HG03469 (cell line): Measurements from ENCODE around the gene DDX49.
"Not testable (repeated sequence)": the region's sequence is repeated elsewhere in the genome, so short reads cannot be mapped to it uniquely, and the experiment has no call there.

ENCODE experiments used
- ATAC-seq: cut with Tn5 transposase; IDR thresholded peaks from one replicate; pipeline ENCODE4 v1.9.1; 2021; ENCODE audit warnings: mild to moderate bottlenecking, moderate library complexity, moderate number of reproducible peaks; ENCODE audit not compliant: unreplicated experiment

Gene DDX49

GRCh38 chr19:18940769-18941627, 21.5 kb downstream of the DDX49 start, which contains the start of gene HOMER3:
Gene HOMER3 (minus strand): TSS chr19:18941217. CDS start chr19:18938982, 2,235 bp downstream.
- no peak for ATAC-seq

- no peak for ATAC-seq
Observed at GRCh38 chr19:18941628-18942354, 22.3 kb downstream of the DDX49 start.

GRCh38 chr19:18942692-18943091, 23.2 kb downstream of the DDX49 start:
- ATAC-seq, result no peak

GRCh38 chr19:18943465-18943864, 23.9 kb downstream of the DDX49 start:
- no peak for ATAC-seq

GRCh38 chr19:18945297-18945696, 25.8 kb downstream of the DDX49 start:
- ATAC-seq, result no peak

GRCh38 chr19:18946335-18946734, 26.8 kb downstream of the DDX49 start:
- ATAC-seq, result no peak

GRCh38 chr19:18946918-18947317, 27.4 kb downstream of the DDX49 start:
- ATAC-seq, result no peak

- no peak for ATAC-seq
Observed at GRCh38 chr19:18948075-18948975, 28.8 kb downstream of the DDX49 start.

GRCh38 chr19:18948976-18949356, 29.5 kb downstream of the DDX49 start:
- no peak for ATAC-seq

- no peak for ATAC-seq
Observed at GRCh38 chr19:18949858-18950257, 30.3 kb downstream of the DDX49 start.

- no peak for ATAC-seq
Observed at GRCh38 chr19:18951721-18952281, 32.3 kb downstream of the DDX49 start.

- ATAC-seq, result not testable (repeated sequence)
Observed at GRCh38 chr19:18952364-18953003, 33.0 kb downstream of the DDX49 start.

GRCh38 chr19:18954094-18954493, 34.6 kb downstream of the DDX49 start:
- ATAC-seq, result no peak

- no peak for ATAC-seq
Observed at GRCh38 chr19:18955042-18955441, 35.5 kb downstream of the DDX49 start.

GRCh38 chr19:18960370-18960769, 40.9 kb downstream of the DDX49 start:
- ATAC-seq, result no peak

GRCh38 chr19:18961767-18962620, 42.5 kb downstream of the DDX49 start:
- ATAC-seq, result no peak

- no peak for ATAC-seq
Observed at GRCh38 chr19:18964121-18964520, 44.6 kb downstream of the DDX49 start.

GRCh38 chr19:18966307-18966706, 46.8 kb downstream of the DDX49 start:
- ATAC-seq, result no peak
